SU-DHL-6 (cell line): Measurements from ENCODE around the gene PDE4D.

Source experiments
- H2AFZ ChIP-seq: fragments of 200-600 bp; sonication (generic); 2 replicates; pipeline ENCODE4 v1.6.1; 2014; ENCODE audit warnings: low read depth, mild to moderate bottlenecking, moderate library complexity, mixed read lengths, antibody characterized with exemption, low read length; ENCODE audit not compliant: severe bottlenecking
- H3F3A ChIP-seq: fragments of 200-600 bp; shearing (Covaris generic); 2 replicates; pipeline ENCODE4 v1.6.0; 2016; ENCODE audit warnings: antibody characterized with exemption, mild to moderate bottlenecking; ENCODE audit not compliant: insufficient read depth
- H3K27ac ChIP-seq: fragments of 200-600 bp; sonication (generic); 2 replicates; pipeline ENCODE4 v1.5.1; 2016; ENCODE audit warnings: low read depth, mild to moderate bottlenecking, low read length, moderate library complexity, mixed read lengths
- H3K27me3 ChIP-seq: fragments of 200-600 bp; sonication (generic), shearing (Covaris generic); 2 replicates; pipeline ENCODE4 v1.6.0; 2014; ENCODE audit warnings: mild to moderate bottlenecking, low read length
- H3K36me3 ChIP-seq: fragments of 200-600 bp; sonication (generic); 2 replicates; pipeline ENCODE4 v1.6.1; 2014; ENCODE audit warnings: mild to moderate bottlenecking, low read length, mixed read lengths
- H3K4me2 ChIP-seq: fragments of 300-600, 200-600 bp; shearing (Covaris generic), sonication (generic); 2 replicates; pipeline ENCODE4 v1.6.0; 2014; ENCODE audit warnings: low read length, low read depth, mild to moderate bottlenecking; ENCODE audit not compliant: poor library complexity, severe bottlenecking
- H3K4me3 ChIP-seq: fragments of 200-600 bp; sonication (generic); 2 replicates; pipeline ENCODE4 v1.5.1; 2014; ENCODE audit warnings: antibody characterized with exemption, low read length, mild to moderate bottlenecking, mixed read lengths; ENCODE audit not compliant: insufficient read depth, poor library complexity, severe bottlenecking
- H3K79me2 ChIP-seq: fragments of 200-600 bp; sonication (generic); 2 replicates; pipeline ENCODE4 v1.6.1; 2014; ENCODE audit warnings: mild to moderate bottlenecking, low read length, moderate library complexity; ENCODE audit not compliant: insufficient read depth
- H3K9ac ChIP-seq: fragments of 200-600 bp; sonication (generic); 2 replicates; pipeline ENCODE4 v1.7.0; 2014; ENCODE audit warnings: mild to moderate bottlenecking, low read length
- H3K9me2 ChIP-seq: fragments of 200-600 bp; sonication (generic); replicated peaks from 2 replicates; pipeline ENCODE4 v1.6.1; 2014; ENCODE audit warnings: low read length; ENCODE audit not compliant: insufficient read depth
- H3K9me3 ChIP-seq: fragments of 200-600 bp; sonication (generic); 2 replicates; pipeline ENCODE4 v1.6.1; 2014; ENCODE audit warnings: low read length, mixed read lengths; ENCODE audit not compliant: insufficient read depth
- H4K20me1 ChIP-seq: fragments of 200-600 bp; sonication (generic); 2 replicates; pipeline ENCODE4 v1.6.1; 2014; ENCODE audit warnings: low read depth, mild to moderate bottlenecking, antibody characterized with exemption, low read length, moderate library complexity, mixed read lengths
- CTCF ChIP-seq: fragments of 200-600 bp; sonication (generic); IDR thresholded peaks from one replicate; pipeline ENCODE4 v1.5.1; 2017; ENCODE audit warnings: antibody characterized with exemption, mild to moderate bottlenecking, low read length, moderate library complexity; ENCODE audit not compliant: insufficient read depth, poor library complexity, severe bottlenecking
- EZH2phosphoT487 ChIP-seq: fragments of 200-600 bp; sonication (generic), shearing (Covaris generic); conservative IDR thresholded peaks from 2 replicates; pipeline ENCODE4 v1.6.1; 2018; ENCODE audit warnings: mild to moderate bottlenecking, antibody characterized with exemption, low read length, moderate library complexity, mixed read lengths

PDE4D gene

GRCh38 chr5:59555596-59555995 lies 337.9 kb downstream of the PDE4D start:
- no peak overlapping the region for H3K4me2 ChIP-seq
- H3F3A ChIP-seq, result no peaks in the 10 kb centered on the region
- H3K9me2 ChIP-seq, result 0 out of 2 replicates have a peak, but pooled peaks cover 3% of the 10 kb centered on the region
- no peak overlapping the region for H3K4me3 ChIP-seq
- no peaks in the 10 kb centered on the region for H3K27me3 ChIP-seq
- H3K79me2 ChIP-seq, result no peaks in the 10 kb centered on the region
- no peaks in the 10 kb centered on the region for H3K36me3 ChIP-seq
- H3K9me3 ChIP-seq, result no peaks in the 10 kb centered on the region
- H3K27ac ChIP-seq, result no peak overlapping the region
- no peak overlapping the region for H3K9ac ChIP-seq
- TF ChIP-seq EZH2phosphoT487 (no peak), CTCF (no peak)
- no peak overlapping the region for H2AFZ ChIP-seq
- H4K20me1 ChIP-seq, result no peaks in the 10 kb centered on the region

- no peaks in the 10 kb centered on the region for H3K27me3 ChIP-seq
- H3K4me3 ChIP-seq, result no peak overlapping the region
- H3F3A ChIP-seq, result no peaks in the 10 kb centered on the region
- no peak overlapping the region for H2AFZ ChIP-seq
- H3K4me2 ChIP-seq, result no peak overlapping the region
- H3K9me3 ChIP-seq, result no peaks in the 10 kb centered on the region
- 0 out of 2 replicates have a peak, but pooled peaks cover 3% of the 10 kb centered on the region for H3K9me2 ChIP-seq
- no peak overlapping the region for H3K27ac ChIP-seq
- no peak overlapping the region for H3K9ac ChIP-seq
- no peaks in the 10 kb centered on the region for H3K79me2 ChIP-seq
- H4K20me1 ChIP-seq, result no peaks in the 10 kb centered on the region
- H3K36me3 ChIP-seq, result no peaks in the 10 kb centered on the region
- TF ChIP-seq EZH2phosphoT487, result no peak
- TF ChIP-seq CTCF, result no peak
Measured at GRCh38 chr5:59554501-59554900, 339.0 kb downstream of the PDE4D start.

GRCh38 chr5:59553992-59554391 lies 339.5 kb downstream of the PDE4D start:
- TF ChIP-seq EZH2phosphoT487, result no peak
- no peak for TF ChIP-seq CTCF
- Histone ChIP-seq H3K4me3 (no peak overlapping the region), H3F3A (no peaks in the 10 kb centered on the region), H3K27me3 (no peaks in the 10 kb centered on the region), H3K79me2 (no peaks in the 10 kb centered on the region), H3K36me3 (no peaks in the 10 kb centered on the region), H3K4me2 (no peak overlapping the region), H3K27ac (no peak overlapping the region), H2AFZ (no peak overlapping the region), H4K20me1 (no peaks in the 10 kb centered on the region), H3K9me2 (0 out of 2 replicates have a peak, but pooled peaks cover 3% of the 10 kb centered on the region), H3K9me3 (no peaks in the 10 kb centered on the region), H3K9ac (no peak overlapping the region)
